Right ventricle myocardium inferior (tissue), 1 donor: Measurements from ENCODE around the gene PCDHGA1. TPM values are rescaled to one million over a fixed set of nuclear protein-coding genes. Genes with fewer than 3 reads are reported as not detected.
A peak's percentile ranks its signal among the peaks of the same experiment; 100 is the strongest.

Experiments
- ATAC-seq: fragments of 200-7000 bp; cut with Tn5 transposase; one replicate; pipeline ENCODE4 v1.9.1; 2020; ENCODE audit warnings: mild to moderate bottlenecking, moderate library complexity
- DNase-seq: peaks from one replicate; pipeline ENCODE4 v3.0.0; 2021; ENCODE audit errors: missing footprints
- intact Hi-C: fragments of 100-400 bp; cut with DNase I; formaldehyde crosslinking; loops from one replicate; pipeline ENCODE4 v1.11.0; 2022
- total RNA-seq: library from RNA; stranded (reverse); fragmentation: NEBNext Ultra II Directional; extraction: Animal tissue kit (Norgen Biotek cat#: 25700); gene quantifications from one replicate; pipeline ENCODE4 v1.2.1, GENCODE V29; 2021
- donor health status: DM: no; HTN: yes; CAD: no; lungs with severe emphysema.

Gene PCDHGA1
- total RNA-seq, 1 donor from 2014 or later, result 3.2 TPM

- intact Hi-C loops, result no loop called here
- DNase-seq (no peak), ATAC-seq (peak; percentile 58)
Observed at GRCh38 chr5:141529002-141529401, 198.7 kb downstream of the PCDHGA1 start.

DNA sequence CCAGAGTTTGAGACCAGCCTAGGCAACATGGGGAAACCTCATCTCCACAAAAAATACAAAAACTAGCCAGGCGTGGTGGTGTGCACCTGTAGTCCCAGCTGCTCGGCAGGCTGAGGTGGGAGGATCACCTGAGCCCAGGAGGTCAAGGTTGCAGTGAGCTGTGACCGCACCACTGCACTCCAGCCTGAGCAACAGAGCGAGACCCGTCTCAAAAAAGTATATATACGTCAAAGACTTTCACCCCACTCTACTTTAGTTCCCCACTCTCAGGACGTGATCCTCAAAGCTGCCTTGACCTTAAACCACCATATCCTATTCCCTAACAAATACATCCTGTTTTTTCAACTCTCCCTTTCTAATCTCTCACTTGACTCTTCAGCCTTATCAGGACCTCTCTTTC, 199.6 kb downstream of the PCDHGA1 start:
- intact Hi-C loops, result no loop called here
- DNase-seq, result no peak
- no peak for ATAC-seq

GRCh38 chr5:141532726-141533125, 202.4 kb downstream of the PCDHGA1 start:
- DNase-seq, result no peak
- ATAC-seq, result no peak
- intact Hi-C loops, result no loop called here

GRCh38 chr5:141533897-141534296, 203.6 kb downstream of the PCDHGA1 start:
- ATAC-seq, result no peak
- no peak for DNase-seq
- intact Hi-C loops, result no loop called here

DNA sequence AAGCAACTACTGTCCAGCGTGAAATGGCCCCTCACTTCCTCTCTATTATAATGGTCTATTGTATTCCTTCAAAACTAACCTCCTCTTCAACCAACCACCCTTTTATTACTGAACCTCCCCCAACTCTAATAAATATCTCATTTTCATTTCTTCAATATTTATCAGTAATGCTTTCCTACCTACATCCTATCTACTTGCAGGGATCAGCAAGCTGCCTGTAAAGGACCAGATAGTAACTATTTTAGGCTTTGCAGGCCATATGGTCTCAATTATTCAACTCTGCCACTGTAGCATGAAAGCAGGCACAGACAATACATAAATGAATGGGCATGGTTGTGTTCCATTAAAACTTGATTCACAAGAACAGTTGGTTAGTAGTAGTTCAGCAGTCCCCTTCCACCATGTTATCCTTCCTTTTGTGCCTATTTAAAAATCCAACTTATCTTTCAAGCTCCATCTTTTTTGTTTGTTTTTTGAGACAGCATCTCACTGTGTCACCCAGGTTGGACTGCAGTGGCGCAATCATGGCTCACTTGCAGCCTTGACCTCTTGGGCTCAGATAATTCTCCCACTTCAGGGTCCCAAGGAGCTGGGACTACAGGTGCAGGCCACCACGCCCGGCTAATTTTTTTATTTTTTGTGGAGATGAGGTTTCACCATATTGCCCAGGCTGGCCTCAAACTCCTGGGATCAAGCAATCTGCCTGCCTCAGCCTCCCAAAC, 204.3 kb downstream of the PCDHGA1 start:
- DNase-seq (no peak), ATAC-seq (no peak)
- intact Hi-C loops, result no loop called here

DNA sequence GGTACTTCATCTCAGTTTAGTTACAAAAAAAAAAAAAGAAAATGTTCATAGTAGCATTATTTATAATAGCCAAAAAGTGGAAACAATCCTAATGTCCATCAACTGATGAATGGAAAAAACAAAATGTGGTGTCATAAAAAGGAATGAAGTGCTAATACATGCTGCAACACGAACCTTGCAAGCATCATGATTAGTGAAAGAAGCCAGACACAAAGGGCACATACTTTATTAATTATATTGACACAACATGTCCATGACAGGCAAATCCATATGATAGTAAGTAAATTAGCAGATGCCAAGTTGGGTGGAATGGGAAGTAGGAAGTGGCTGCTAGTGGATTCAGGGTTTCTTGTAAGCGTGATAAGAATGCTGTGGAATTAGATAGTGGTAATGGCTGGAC, 212.7 kb downstream of the PCDHGA1 start:
- ATAC-seq (no peak), DNase-seq (no peak)
- intact Hi-C loops, result no loop called here

- DNase-seq (no peak), ATAC-seq (no peak)
- intact Hi-C loops, result no loop called here
Observed at GRCh38 chr5:141547488-141547887, 217.2 kb downstream of the PCDHGA1 start.

DNA sequence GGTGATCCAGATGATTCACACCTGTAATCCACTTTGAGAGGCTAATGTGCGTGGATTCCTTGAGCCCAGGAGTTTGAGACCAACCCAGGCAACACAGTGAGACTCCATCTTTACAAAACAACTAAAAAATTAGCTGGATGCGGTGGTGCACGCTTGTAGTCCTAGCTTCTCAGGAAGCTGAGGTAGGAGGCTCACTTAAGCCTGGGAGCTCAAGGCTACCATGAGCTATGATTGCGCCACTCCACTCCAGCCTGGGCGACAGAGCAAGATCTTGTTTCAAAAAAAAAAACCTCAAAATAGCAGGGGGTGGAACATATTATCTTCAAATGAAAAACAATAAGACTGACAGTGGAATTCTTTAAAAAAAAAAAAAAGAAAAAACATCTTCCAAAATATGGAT, 217.6 kb downstream of the PCDHGA1 start:
- DNase-seq (no peak), ATAC-seq (no peak)
- intact Hi-C loops, result no loop called here

GRCh38 chr5:141557681-141558136, 227.4 kb downstream of the PCDHGA1 start:
- DNase-seq (peak; percentile 86), ATAC-seq (peak; percentile 86)
- intact Hi-C loops, result loop anchor here (2.0 kb wide), 2 partner anchors 33 to 141 kb away; partner anchors contain the start of gene PCDHGB7

DNA sequence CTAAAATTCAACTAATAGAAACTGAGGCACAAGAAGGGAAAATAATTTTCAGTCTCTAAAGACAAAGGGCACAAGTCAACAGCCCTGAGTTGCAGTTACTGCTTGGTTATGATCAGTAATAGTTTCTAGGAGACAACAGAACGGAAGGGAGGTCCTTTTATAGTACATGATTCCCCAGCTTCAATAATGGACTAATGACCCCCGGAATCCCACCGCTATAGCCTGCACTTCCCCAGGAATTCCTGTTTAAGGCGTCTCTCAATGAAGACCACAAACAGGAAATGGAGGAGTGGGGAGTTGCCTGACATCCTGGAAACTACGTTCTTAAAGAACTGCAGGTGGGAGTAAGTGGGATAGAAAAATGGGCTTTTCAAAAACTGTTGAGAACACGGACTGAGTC, 227.8 kb downstream of the PCDHGA1 start:
- DNase-seq (no peak), ATAC-seq (no peak)
- intact Hi-C loops, result loop anchor here (2.0 kb wide), 1 partner anchor 141 kb away; the partner anchor contains the start of gene PCDHGB7

DNA sequence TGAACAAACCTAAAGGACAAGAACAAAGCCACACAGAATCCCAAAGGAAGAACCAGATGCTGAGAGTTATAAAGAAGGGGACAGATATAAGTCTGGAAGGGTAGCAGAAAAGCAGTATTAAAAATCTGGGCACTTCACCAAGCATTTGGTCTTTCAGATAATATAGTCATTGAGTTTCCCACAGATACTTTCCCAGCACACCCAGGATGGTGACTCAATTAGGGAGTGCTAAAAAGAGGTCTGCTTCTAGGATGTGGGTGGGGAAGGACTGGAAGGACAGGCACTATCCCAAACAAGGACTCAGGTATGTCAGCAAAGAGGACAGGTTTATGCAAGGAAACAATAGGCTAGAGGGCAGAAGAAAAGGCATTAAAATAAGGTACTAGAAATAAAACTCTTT, 229.1 kb downstream of the PCDHGA1 start:
- DNase-seq (no peak), ATAC-seq (no peak)
- intact Hi-C loops, result loop anchor here (2.0 kb wide), 1 partner anchor 143 kb away; the partner anchor contains the start of gene PCDHGB7

DNA sequence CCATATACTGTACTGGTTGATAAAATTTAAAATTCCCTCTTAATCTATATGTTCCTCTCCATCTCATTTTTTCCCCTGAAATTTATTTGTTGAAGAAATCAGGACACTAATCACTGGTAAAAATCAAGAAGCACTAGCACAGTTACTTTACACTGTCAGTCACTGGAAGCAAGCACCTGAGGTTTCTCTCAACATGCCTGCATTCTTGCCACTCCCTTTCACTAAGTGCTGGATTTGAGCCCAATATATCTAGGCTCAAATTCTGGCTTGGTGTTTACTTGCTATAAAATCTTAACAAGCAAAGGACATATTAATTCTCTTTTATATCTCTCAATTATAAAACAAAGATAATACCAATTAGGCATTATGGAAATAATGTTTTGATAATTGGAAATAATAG, 229.8 kb downstream of the PCDHGA1 start:
- DNase-seq, result no peak

GRCh38 chr5:141560725-141561483, 230.6 kb downstream of the PCDHGA1 start:
- ATAC-seq, result peak; percentile 82
- intact Hi-C loops, result loop anchor here (2.0 to 5.0 kb wide), 2 partner anchors 224 to 240 kb away; partner anchors contain the start of genes PCDHGA2 and TAF7
- peak; percentile 72 for DNase-seq

More for the DNA sequence above, 229.8 kb downstream of the PCDHGA1 start:
- no peak for ATAC-seq
- intact Hi-C loops, result loop anchor here (2.0 to 5.0 kb wide), 2 partner anchors 223 to 239 kb away; partner anchors contain the start of genes PCDHGA2 and TAF7

Other genes starting within 250 kb of the PCDHGA1 start
- 1.7 TPM for gene PCDHB2, start 235.9 kb upstream of the PCDHGA1 start, total RNA-seq
- gene PCDHB3, start 230.0 kb upstream of the PCDHGA1 start, total RNA-seq, result 0.70 TPM
- 1.5 TPM for gene PCDHB4, start 208.7 kb upstream of the PCDHGA1 start, total RNA-seq
- gene PCDHB5, start 195.3 kb upstream of the PCDHGA1 start, total RNA-seq, result 1.6 TPM
- gene PCDHB6, start 180.5 kb upstream of the PCDHGA1 start, total RNA-seq, result 0.51 TPM
- gene PCDHB7, start 157.9 kb upstream of the PCDHGA1 start, total RNA-seq, result 0.87 TPM
- 2.2 TPM for gene PCDHB8, start 152.7 kb upstream of the PCDHGA1 start, total RNA-seq
- gene PCDHB16, start 148.1 kb upstream of the PCDHGA1 start, total RNA-seq, result 2.5 TPM
- gene PCDHB9, start 143.4 kb upstream of the PCDHGA1 start, total RNA-seq, result 1.3 TPM
- gene PCDHB10, start 138.2 kb upstream of the PCDHGA1 start, total RNA-seq, result 0.84 TPM
- 0.81 TPM for gene PCDHB11, start 130.9 kb upstream of the PCDHGA1 start, total RNA-seq
- 1.3 TPM for gene PCDHB12, start 121.8 kb upstream of the PCDHGA1 start, total RNA-seq
- gene PCDHB13, start 116.6 kb upstream of the PCDHGA1 start, total RNA-seq, result 2.6 TPM
- gene PCDHB14, start 107.2 kb upstream of the PCDHGA1 start, total RNA-seq, result 4.1 TPM
- 5.8 TPM for gene PCDHB15, start 85.1 kb upstream of the PCDHGA1 start, total RNA-seq
- not detected for gene SLC25A2, start 26.5 kb upstream of the PCDHGA1 start, total RNA-seq
- gene TAF7, start 9.7 kb upstream of the PCDHGA1 start, total RNA-seq, result 101 TPM
- 6.2 TPM for gene PCDHGA2, start 8.2 kb downstream of the PCDHGA1 start, total RNA-seq
- gene PCDHGA3, start 13.3 kb downstream of the PCDHGA1 start, total RNA-seq, result 9.8 TPM
- gene PCDHGB1, start 19.6 kb downstream of the PCDHGA1 start, total RNA-seq, result 6.7 TPM
- gene PCDHGA4, start 24.5 kb downstream of the PCDHGA1 start, total RNA-seq, result 7.8 TPM
- 8.3 TPM for gene PCDHGB2, start 29.5 kb downstream of the PCDHGA1 start, total RNA-seq
- 5.7 TPM for gene PCDHGA5, start 33.6 kb downstream of the PCDHGA1 start, total RNA-seq
- 7.3 TPM for gene PCDHGB3, start 39.7 kb downstream of the PCDHGA1 start, total RNA-seq
- gene PCDHGA6, start 43.4 kb downstream of the PCDHGA1 start, total RNA-seq, result 6.0 TPM
- gene PCDHGA7, start 52.2 kb downstream of the PCDHGA1 start, total RNA-seq, result 7.2 TPM
- gene PCDHGB4, start 57.2 kb downstream of the PCDHGA1 start, total RNA-seq, result 4.6 TPM
- gene PCDHGA8, start 62.1 kb downstream of the PCDHGA1 start, total RNA-seq, result 9.7 TPM
- gene PCDHGB5, start 67.4 kb downstream of the PCDHGA1 start, total RNA-seq, result 6.1 TPM
- 4.2 TPM for gene PCDHGA9, start 72.3 kb downstream of the PCDHGA1 start, total RNA-seq
- 5.9 TPM for gene PCDHGB6, start 77.5 kb downstream of the PCDHGA1 start, total RNA-seq
- gene PCDHGA10, start 82.5 kb downstream of the PCDHGA1 start, total RNA-seq, result 4.1 TPM
- 8.6 TPM for gene PCDHGB7, start 87.2 kb downstream of the PCDHGA1 start, total RNA-seq
- gene PCDHGA11, start 90.5 kb downstream of the PCDHGA1 start, total RNA-seq, result 4.5 TPM
- gene PCDHGA12, start 100.0 kb downstream of the PCDHGA1 start, total RNA-seq, result 6.5 TPM
- 22.5 TPM for gene PCDHGC3, start 145.5 kb downstream of the PCDHGA1 start, total RNA-seq
- gene PCDHGC4, start 154.5 kb downstream of the PCDHGA1 start, total RNA-seq, result 2.4 TPM
- 2.4 TPM for gene PCDHGC5, start 158.6 kb downstream of the PCDHGA1 start, total RNA-seq